ENCODE measurements around the gene LRCH4.

Gene LRCH4, protein sequence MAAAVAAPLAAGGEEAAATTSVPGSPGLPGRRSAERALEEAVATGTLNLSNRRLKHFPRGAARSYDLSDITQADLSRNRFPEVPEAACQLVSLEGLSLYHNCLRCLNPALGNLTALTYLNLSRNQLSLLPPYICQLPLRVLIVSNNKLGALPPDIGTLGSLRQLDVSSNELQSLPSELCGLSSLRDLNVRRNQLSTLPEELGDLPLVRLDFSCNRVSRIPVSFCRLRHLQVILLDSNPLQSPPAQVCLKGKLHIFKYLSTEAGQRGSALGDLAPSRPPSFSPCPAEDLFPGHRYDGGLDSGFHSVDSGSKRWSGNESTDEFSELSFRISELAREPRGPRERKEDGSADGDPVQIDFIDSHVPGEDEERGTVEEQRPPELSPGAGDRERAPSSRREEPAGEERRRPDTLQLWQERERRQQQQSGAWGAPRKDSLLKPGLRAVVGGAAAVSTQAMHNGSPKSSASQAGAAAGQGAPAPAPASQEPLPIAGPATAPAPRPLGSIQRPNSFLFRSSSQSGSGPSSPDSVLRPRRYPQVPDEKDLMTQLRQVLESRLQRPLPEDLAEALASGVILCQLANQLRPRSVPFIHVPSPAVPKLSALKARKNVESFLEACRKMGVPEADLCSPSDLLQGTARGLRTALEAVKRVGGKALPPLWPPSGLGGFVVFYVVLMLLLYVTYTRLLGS

GRCh38 chr7:100585511-100586265 lies at the start of gene LRCH4:
Gene LRCH4, minus strand, starts transcription at chr7:100586129. Its CDS starts 29 bp downstream, at chr7:100586100.
- Histone ChIP-seq H3K9me3 (ENCODE audit: low read length) (no peaks in the 10 kb centered on the region), H3K36me3 (ENCODE audit: insufficient read depth, low read length) (peaks cover 23% of the 10 kb centered on the region), H3K4me3 (ENCODE audit: low read length) (peak within 1 kb of the TSS; percentile 94), H3K4me1 (ENCODE audit: insufficient read depth, low read length) (peaks cover 26% of the 10 kb centered on the region), H3K27me3 (ENCODE audit: insufficient read depth, low read length) (no peaks in the 10 kb centered on the region), H2AFZ (ENCODE audit: low read depth, low read length) (peak within 1 kb of the TSS; percentile 2)

- no peak overlapping the region for H2AFZ ChIP-seq (ENCODE audit: low read depth, low read length)
- H3K27me3 ChIP-seq (ENCODE audit: insufficient read depth, low read length), result peaks cover 16% of the 10 kb centered on the region
- no peaks in the 10 kb centered on the region for H3K4me1 ChIP-seq (ENCODE audit: insufficient read depth, low read length)
- peak overlapping the region; percentile 28 for H3K4me3 ChIP-seq (ENCODE audit: low read length)
- no peaks in the 10 kb centered on the region for H3K36me3 ChIP-seq (ENCODE audit: insufficient read depth, low read length)
- H3K9me3 ChIP-seq (ENCODE audit: low read length), result no peaks in the 10 kb centered on the region
These were observed 47.2 kb upstream of the LRCH4 start for GRCh38 chr7:100632951-100633717.

DNA sequence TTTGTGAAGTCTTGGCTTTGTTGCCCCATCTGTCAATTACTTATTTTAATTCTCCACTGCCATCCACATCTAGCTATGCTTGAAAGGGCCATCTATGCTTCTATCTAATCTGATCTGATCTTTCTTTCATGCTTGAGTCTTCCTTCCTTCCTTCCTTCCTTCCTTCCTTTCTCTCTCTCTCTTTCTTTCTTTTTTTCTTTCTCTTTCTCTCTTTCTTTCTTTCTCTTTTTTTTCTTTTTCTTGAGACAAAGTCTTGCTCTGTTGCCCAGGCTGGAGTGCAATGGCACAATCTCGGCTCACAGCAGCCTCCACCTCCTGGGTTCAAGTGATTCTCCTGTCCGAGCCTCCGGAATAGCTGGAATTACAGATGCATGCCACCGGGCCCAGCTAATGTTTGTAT lies 44.1 kb upstream of the LRCH4 start:
- Histone ChIP-seq H3K4me3 (ENCODE audit: low read length) (no peak overlapping the region), H3K9me3 (ENCODE audit: low read length) (no peaks in the 10 kb centered on the region), H2AFZ (ENCODE audit: low read depth, low read length) (no peak overlapping the region), H3K4me1 (ENCODE audit: insufficient read depth, low read length) (peaks cover 6% of the 10 kb centered on the region), H3K27me3 (ENCODE audit: insufficient read depth, low read length) (peaks cover 16% of the 10 kb centered on the region), H3K36me3 (ENCODE audit: insufficient read depth, low read length) (no peaks in the 10 kb centered on the region)

DNA sequence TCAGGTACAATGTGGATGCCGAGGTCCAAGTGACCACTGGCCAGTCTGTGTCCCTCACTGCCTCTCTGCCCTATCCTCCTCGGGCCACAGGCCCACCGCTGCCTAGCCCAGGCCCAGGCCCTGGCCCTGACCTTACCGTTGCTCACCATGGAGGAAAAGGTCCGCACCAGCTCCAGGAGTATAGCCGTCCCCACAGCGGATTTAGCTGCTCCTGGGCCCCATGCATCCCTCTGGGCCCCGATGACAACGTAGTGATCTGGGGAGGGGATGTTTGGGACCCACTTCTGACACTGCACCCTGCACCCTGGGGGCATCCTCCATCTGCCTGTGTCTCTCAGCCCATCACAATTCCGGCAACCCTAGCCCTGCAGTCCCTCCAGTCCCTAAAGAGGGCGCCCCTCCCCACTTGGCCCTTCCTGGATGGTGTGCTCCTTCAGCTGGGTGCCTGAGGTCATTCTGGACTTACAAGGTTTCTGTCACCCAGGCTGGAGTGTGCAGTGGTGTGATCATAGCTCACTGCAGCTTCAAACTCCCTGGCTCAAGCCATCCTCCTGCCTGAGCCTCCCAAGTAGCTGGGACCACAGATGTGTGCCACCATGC lies 43.3 kb upstream of the LRCH4 start:
- Histone ChIP-seq H2AFZ (ENCODE audit: low read depth, low read length) (no peak overlapping the region), H3K4me1 (ENCODE audit: insufficient read depth, low read length) (peaks cover 6% of the 10 kb centered on the region), H3K9me3 (ENCODE audit: low read length) (no peaks in the 10 kb centered on the region), H3K36me3 (ENCODE audit: insufficient read depth, low read length) (no peaks in the 10 kb centered on the region), H3K27me3 (ENCODE audit: insufficient read depth, low read length) (peaks cover 16% of the 10 kb centered on the region), H3K4me3 (ENCODE audit: low read length) (no peak overlapping the region)

DNA sequence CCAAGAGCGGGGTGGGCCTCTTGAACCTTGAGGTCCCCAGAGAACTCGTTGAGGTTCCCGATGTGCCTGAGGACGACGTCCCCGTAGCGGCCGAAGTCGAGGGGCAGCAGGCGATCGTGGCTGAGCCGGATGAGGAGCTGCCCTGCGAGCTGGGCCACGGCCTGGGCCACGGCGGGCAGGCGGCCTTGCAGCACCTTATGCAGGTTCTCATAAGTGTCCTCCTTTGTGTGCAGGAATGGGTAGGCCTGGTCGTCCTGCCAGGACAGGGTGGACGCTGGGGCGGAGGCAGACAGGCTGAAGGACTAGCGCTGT lies 41.3 kb upstream of the LRCH4 start:
- Histone ChIP-seq H3K4me3 (ENCODE audit: low read length) (peak overlapping the region; percentile 34), H3K36me3 (ENCODE audit: insufficient read depth, low read length) (no peaks in the 10 kb centered on the region)

DNA sequence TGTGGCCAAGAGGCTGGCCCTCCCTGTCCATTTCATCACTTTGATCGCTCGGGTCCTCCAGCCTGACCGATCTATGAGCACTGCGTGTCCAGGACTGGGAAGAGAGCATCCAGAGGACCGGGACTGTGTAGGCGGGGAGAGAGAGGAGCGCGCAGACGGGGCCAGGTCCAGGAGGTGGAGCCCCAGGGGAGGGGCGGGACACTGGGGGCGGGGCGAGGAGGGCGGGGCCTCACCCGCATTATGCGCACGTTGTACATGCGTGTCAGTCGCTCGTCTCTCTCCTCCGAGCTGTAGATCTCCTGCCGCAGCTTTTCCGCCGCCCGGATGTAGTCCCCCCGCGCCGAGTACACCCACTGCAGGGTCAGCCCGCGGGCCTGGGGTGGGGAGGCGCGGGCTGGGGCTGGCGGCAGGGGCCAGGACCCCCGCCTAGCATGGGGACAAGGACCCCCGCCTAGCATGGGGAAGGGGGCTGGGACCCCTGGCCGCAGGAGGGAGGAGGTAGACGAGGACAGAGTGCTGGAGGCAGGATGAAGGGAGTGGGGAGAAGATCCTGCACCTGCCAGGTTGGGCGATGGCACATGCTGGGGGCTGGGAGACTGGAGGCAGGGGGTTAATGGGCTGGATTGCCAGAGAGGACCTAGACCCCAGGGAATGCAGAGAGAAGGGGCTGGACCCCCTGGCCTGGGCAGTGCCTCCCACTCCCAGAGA lies 40.8 kb upstream of the LRCH4 start:
- H3K4me3 ChIP-seq (ENCODE audit: low read length), result peak overlapping the region; percentile 34

More for the DNA sequence above, 41.3 kb upstream of the LRCH4 start:
- H3K9me3 ChIP-seq (ENCODE audit: low read length), result no peaks in the 10 kb centered on the region
- peaks cover 6% of the 10 kb centered on the region for H3K4me1 ChIP-seq (ENCODE audit: insufficient read depth, low read length)
- H3K27me3 ChIP-seq (ENCODE audit: insufficient read depth, low read length), result peaks cover 7% of the 10 kb centered on the region
- no peak overlapping the region for H2AFZ ChIP-seq (ENCODE audit: low read depth, low read length)

GRCh38 chr7:100626055-100626454 lies 40.1 kb upstream of the LRCH4 start:
- no peaks in the 10 kb centered on the region for H3K36me3 ChIP-seq (ENCODE audit: insufficient read depth, low read length)
- peak overlapping the region; percentile 21 for H3K4me3 ChIP-seq (ENCODE audit: low read length)
- peaks cover 6% of the 10 kb centered on the region for H3K4me1 ChIP-seq (ENCODE audit: insufficient read depth, low read length)
- no peaks in the 10 kb centered on the region for H3K9me3 ChIP-seq (ENCODE audit: low read length)
- no peaks in the 10 kb centered on the region for H3K27me3 ChIP-seq (ENCODE audit: insufficient read depth, low read length)
- H2AFZ ChIP-seq (ENCODE audit: low read depth, low read length), result no peak overlapping the region

More for the DNA sequence above, 40.8 kb upstream of the LRCH4 start:
- H3K9me3 ChIP-seq (ENCODE audit: low read length), result no peaks in the 10 kb centered on the region
- no peaks in the 10 kb centered on the region for H3K36me3 ChIP-seq (ENCODE audit: insufficient read depth, low read length)
- peaks cover 2% of the 10 kb centered on the region for H3K27me3 ChIP-seq (ENCODE audit: insufficient read depth, low read length)
- H2AFZ ChIP-seq (ENCODE audit: low read depth, low read length), result peak overlapping the region; percentile 62
- peaks cover 6% of the 10 kb centered on the region for H3K4me1 ChIP-seq (ENCODE audit: insufficient read depth, low read length)

- Histone ChIP-seq H3K4me3 (ENCODE audit: low read length) (no peak overlapping the region), H3K9me3 (ENCODE audit: low read length) (no peaks in the 10 kb centered on the region), H2AFZ (ENCODE audit: low read depth, low read length) (no peak overlapping the region), H3K27me3 (ENCODE audit: insufficient read depth, low read length) (no peaks in the 10 kb centered on the region), H3K36me3 (ENCODE audit: insufficient read depth, low read length) (no peaks in the 10 kb centered on the region), H3K4me1 (ENCODE audit: insufficient read depth, low read length) (peaks cover 6% of the 10 kb centered on the region)
These were observed 38.3 kb upstream of the LRCH4 start for GRCh38 chr7:100623951-100624824.

DNA sequence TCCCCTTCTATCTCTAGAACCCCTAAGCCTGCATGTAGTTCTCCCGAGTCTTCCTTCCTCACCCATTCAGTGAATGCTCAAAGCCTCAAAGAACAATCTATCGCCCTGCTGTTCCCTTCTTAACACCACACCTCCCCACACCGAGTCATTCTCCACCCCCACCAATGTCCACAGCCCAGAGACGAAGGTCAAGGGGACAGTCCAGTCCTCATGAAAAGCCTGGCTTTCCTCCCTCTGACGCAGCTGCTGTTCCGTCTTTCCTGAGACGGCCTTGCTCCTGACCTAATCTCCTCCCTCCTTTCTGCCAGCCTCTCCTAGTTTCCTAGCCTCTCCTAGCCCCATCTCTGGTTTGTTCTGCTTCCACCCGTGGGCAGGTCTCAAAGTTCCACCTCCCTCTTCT lies 35.6 kb upstream of the LRCH4 start:
- Histone ChIP-seq H3K36me3 (ENCODE audit: insufficient read depth, low read length) (no peaks in the 10 kb centered on the region), H3K4me1 (ENCODE audit: insufficient read depth, low read length) (no peaks in the 10 kb centered on the region)

GRCh38 chr7:100620804-100621203 lies 34.9 kb upstream of the LRCH4 start:
- Histone ChIP-seq H3K4me1 (ENCODE audit: insufficient read depth, low read length) (no peaks in the 10 kb centered on the region), H3K27me3 (ENCODE audit: insufficient read depth, low read length) (no peaks in the 10 kb centered on the region), H3K9me3 (ENCODE audit: low read length) (no peaks in the 10 kb centered on the region), H3K36me3 (ENCODE audit: insufficient read depth, low read length) (no peaks in the 10 kb centered on the region), H3K4me3 (ENCODE audit: low read length) (no peak overlapping the region), H2AFZ (ENCODE audit: low read depth, low read length) (no peak overlapping the region)

More for the DNA sequence above, 35.6 kb upstream of the LRCH4 start:
- Histone ChIP-seq H3K4me3 (ENCODE audit: low read length) (no peak overlapping the region), H3K27me3 (ENCODE audit: insufficient read depth, low read length) (no peaks in the 10 kb centered on the region), H3K9me3 (ENCODE audit: low read length) (no peaks in the 10 kb centered on the region), H2AFZ (ENCODE audit: low read depth, low read length) (no peak overlapping the region)

GRCh38 chr7:100620239-100620638 lies 34.3 kb upstream of the LRCH4 start:
- Histone ChIP-seq H2AFZ (ENCODE audit: low read depth, low read length) (no peak overlapping the region), H3K27me3 (ENCODE audit: insufficient read depth, low read length) (no peaks in the 10 kb centered on the region), H3K9me3 (ENCODE audit: low read length) (no peaks in the 10 kb centered on the region), H3K4me3 (ENCODE audit: low read length) (no peak overlapping the region), H3K36me3 (ENCODE audit: insufficient read depth, low read length) (peaks cover 2% of the 10 kb centered on the region), H3K4me1 (ENCODE audit: insufficient read depth, low read length) (no peaks in the 10 kb centered on the region)

Data from neuron (in vitro differentiated cells).